GM21619 (cell line): ENCODE data around the gene SRGAP1.

ENCODE experiments used
- ATAC-seq: cut with Tn5 transposase; IDR thresholded peaks from one replicate; pipeline ENCODE4 v1.9.1; 2021; ENCODE audit not compliant: unreplicated experiment

The SRGAP1 gene

GRCh38 chr12:63963868-63964267, 119.4 kb downstream of the SRGAP1 start:
- ATAC-seq = no peak

- no peak for ATAC-seq
Measured at GRCh38 chr12:63964301-63964700, 119.8 kb downstream of the SRGAP1 start.

- ATAC-seq = no peak
Measured at GRCh38 chr12:63965936-63966605, 121.6 kb downstream of the SRGAP1 start.

- no peak for ATAC-seq
Measured at GRCh38 chr12:63966606-63966975, 122.1 kb downstream of the SRGAP1 start.

- ATAC-seq = no peak
Measured at GRCh38 chr12:63967358-63968145, 123.1 kb downstream of the SRGAP1 start.

GRCh38 chr12:63968673-63969072, 124.2 kb downstream of the SRGAP1 start:
- ATAC-seq = no peak

- no peak for ATAC-seq
Measured at GRCh38 chr12:63976902-63977395, 132.4 kb downstream of the SRGAP1 start.

GRCh38 chr12:63977441-63977840, 132.9 kb downstream of the SRGAP1 start:
- ATAC-seq = no peak

- ATAC-seq = no peak
Measured at GRCh38 chr12:63978519-63978918, 134.0 kb downstream of the SRGAP1 start.

GRCh38 chr12:63980211-63980610, 135.7 kb downstream of the SRGAP1 start:
- ATAC-seq = no peak

- ATAC-seq = no peak
Measured at GRCh38 chr12:63981343-63981742, 136.8 kb downstream of the SRGAP1 start.

GRCh38 chr12:63982604-63983295, 138.2 kb downstream of the SRGAP1 start:
- no peak for ATAC-seq

GRCh38 chr12:63985456-63985855, 141.0 kb downstream of the SRGAP1 start:
- no peak for ATAC-seq

- no peak for ATAC-seq
Measured at GRCh38 chr12:63985945-63986344, 141.4 kb downstream of the SRGAP1 start.

- no peak for ATAC-seq
Measured at GRCh38 chr12:63989301-63989845, 144.9 kb downstream of the SRGAP1 start.

GRCh38 chr12:63990828-63991547, 146.5 kb downstream of the SRGAP1 start:
- no peak for ATAC-seq

GRCh38 chr12:63994704-63995103, 150.2 kb downstream of the SRGAP1 start:
- no peak for ATAC-seq

- no peak for ATAC-seq
Measured at GRCh38 chr12:63995512-63995911, 151.0 kb downstream of the SRGAP1 start.

GRCh38 chr12:63996556-63996955, 152.1 kb downstream of the SRGAP1 start:
- ATAC-seq = no peak

- ATAC-seq = no peak
Measured at GRCh38 chr12:63997198-63997597, 152.7 kb downstream of the SRGAP1 start.

- ATAC-seq = no peak
Measured at GRCh38 chr12:63998584-63998983, 154.1 kb downstream of the SRGAP1 start.
